CD1c-positive myeloid dendritic cell (primary cell): ENCODE data around the gene PPP2R2D.
"Not testable (repeated sequence)": the region's sequence is repeated elsewhere in the genome, so short reads cannot be mapped to it uniquely, and the experiment has no call there.

ENCODE experiments used
- DNase-seq: peaks from one replicate; pipeline ENCODE4 v3.0.0-alpha.2; 2016; ENCODE audit errors: extremely low spot score

Gene PPP2R2D

GRCh38 chr10:131908151-131908550 lies 7.3 kb downstream of the PPP2R2D start:
- DNase-seq, result no peak

GRCh38 chr10:131909014-131909808 lies 8.4 kb downstream of the PPP2R2D start:
- DNase-seq, result no peak

- DNase-seq, result no peak
Measured at GRCh38 chr10:131909929-131910328, 9.1 kb downstream of the PPP2R2D start.

GRCh38 chr10:131910663-131911314 lies 10.0 kb downstream of the PPP2R2D start:
- DNase-seq, result no peak

GRCh38 chr10:131911451-131911850 lies 10.6 kb downstream of the PPP2R2D start:
- DNase-seq, result no peak

GRCh38 chr10:131912620-131913019 lies 11.8 kb downstream of the PPP2R2D start:
- no peak for DNase-seq

GRCh38 chr10:131915484-131915883 lies 14.7 kb downstream of the PPP2R2D start:
- DNase-seq, result no peak

GRCh38 chr10:131915990-131916766 lies 15.4 kb downstream of the PPP2R2D start:
- DNase-seq, result no peak

- not testable (repeated sequence) for DNase-seq
Measured at GRCh38 chr10:131916767-131917160, 16.0 kb downstream of the PPP2R2D start.

GRCh38 chr10:131917496-131917895 lies 16.7 kb downstream of the PPP2R2D start:
- DNase-seq, result peak; percentile 21

GRCh38 chr10:131919461-131919860 lies 18.7 kb downstream of the PPP2R2D start:
- DNase-seq, result peak; percentile 4

GRCh38 chr10:131920151-131920550 lies 19.3 kb downstream of the PPP2R2D start:
- peak; percentile 45 for DNase-seq

GRCh38 chr10:131920693-131921092 lies 19.9 kb downstream of the PPP2R2D start:
- DNase-seq, result no peak

- no peak for DNase-seq
Measured at GRCh38 chr10:131921184-131921583, 20.4 kb downstream of the PPP2R2D start.

- no peak for DNase-seq
Measured at GRCh38 chr10:131923038-131923756, 22.4 kb downstream of the PPP2R2D start.

GRCh38 chr10:131925011-131925649 lies 24.3 kb downstream of the PPP2R2D start:
- DNase-seq, result peak; percentile 42

GRCh38 chr10:131925716-131926115 lies 24.9 kb downstream of the PPP2R2D start:
- DNase-seq, result no peak

GRCh38 chr10:131926253-131926652 lies 25.4 kb downstream of the PPP2R2D start:
- DNase-seq, result no peak

GRCh38 chr10:131926743-131927595 lies 26.2 kb downstream of the PPP2R2D start:
- DNase-seq, result no peak
